Bronchial epithelial cell (primary cell): ENCODE measurements around the gene ZMYND10. TPM values are rescaled to one million over a fixed set of nuclear protein-coding genes. Genes with fewer than 3 reads are reported as not detected.
A peak's percentile ranks its signal among the peaks of the same experiment; 100 is the strongest.

Experiments
- DNase-seq: peaks from one replicate; pipeline ENCODE4 v3.0.0-alpha.2; 2010; ENCODE audit warnings: low read depth
- FAIRE-seq: peaks from 2 replicates; lab custom pipeline; 2011; peaks lifted over from hg19 to GRCh38; lab: Jason Lieb, UNC
- H3K27me3 ChIP-seq: 2 replicates; pipeline ENCODE4 v1.5.1; 2011; ENCODE audit warnings: low read length; ENCODE audit not compliant: control insufficient read depth, insufficient read depth
- H3K36me3 ChIP-seq: 2 replicates; pipeline ENCODE4 v1.5.1; 2011; ENCODE audit warnings: low read length; ENCODE audit not compliant: control insufficient read depth, insufficient read depth
- H3K4me3 ChIP-seq: 2 replicates; pipeline ENCODE4 v1.5.1; 2011; ENCODE audit warnings: mild to moderate bottlenecking, low read depth, low read length, control low read depth
- total RNA-seq: library from RNA; depleted of rRNA; stranded (reverse); fragments of >200 nt; gene quantifications from 2 replicates; pipeline ENCODE4 v1.2.1, GENCODE V29; 2014
- TF ChIP-seq, protein P1 (sequence below): IDR thresholded peaks from 2 replicates; pipeline ENCODE4 v1.5.1; 2011; ENCODE audit warnings: mild to moderate bottlenecking, moderate library complexity, low read length, control low read depth, inconsistent platforms; ENCODE audit not compliant: insufficient read depth, severe bottlenecking

The ZMYND10 gene
- total RNA-seq, 1 donor from 2014 or later = 0.53 TPM

DNA sequence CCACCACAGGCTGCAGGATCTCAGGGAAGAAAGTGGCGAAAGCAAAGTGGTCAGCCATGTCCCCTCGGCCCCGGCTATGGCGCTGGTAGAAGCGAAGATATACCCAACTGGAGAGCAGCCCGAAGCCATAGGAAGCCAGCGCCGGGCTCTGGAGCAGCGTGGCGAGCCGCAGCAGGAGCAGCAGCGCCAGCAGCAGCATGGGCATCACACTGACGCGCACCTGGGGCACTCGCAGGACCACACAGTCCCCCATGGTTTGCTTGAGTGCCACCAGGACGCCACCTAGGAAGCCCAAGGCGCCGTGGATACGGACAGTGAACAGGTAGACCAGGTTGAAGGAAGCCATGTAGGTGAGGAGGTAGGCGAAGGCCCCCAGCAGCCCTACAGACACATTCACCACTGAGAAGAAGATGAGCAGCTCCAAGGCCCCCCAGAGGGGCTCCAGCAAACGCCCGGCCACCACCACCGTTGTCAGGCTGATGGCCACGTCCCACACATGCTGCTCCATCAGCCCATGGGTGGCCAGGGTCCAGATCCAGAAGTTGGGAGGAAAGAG lies 12.9 kb upstream of the ZMYND10 start:
- peaks cover 22% of the 10 kb centered on the region for H3K36me3 ChIP-seq
- DNase-seq (no peak), FAIRE-seq (no peak)
- TF ChIP-seq, protein P1, sequence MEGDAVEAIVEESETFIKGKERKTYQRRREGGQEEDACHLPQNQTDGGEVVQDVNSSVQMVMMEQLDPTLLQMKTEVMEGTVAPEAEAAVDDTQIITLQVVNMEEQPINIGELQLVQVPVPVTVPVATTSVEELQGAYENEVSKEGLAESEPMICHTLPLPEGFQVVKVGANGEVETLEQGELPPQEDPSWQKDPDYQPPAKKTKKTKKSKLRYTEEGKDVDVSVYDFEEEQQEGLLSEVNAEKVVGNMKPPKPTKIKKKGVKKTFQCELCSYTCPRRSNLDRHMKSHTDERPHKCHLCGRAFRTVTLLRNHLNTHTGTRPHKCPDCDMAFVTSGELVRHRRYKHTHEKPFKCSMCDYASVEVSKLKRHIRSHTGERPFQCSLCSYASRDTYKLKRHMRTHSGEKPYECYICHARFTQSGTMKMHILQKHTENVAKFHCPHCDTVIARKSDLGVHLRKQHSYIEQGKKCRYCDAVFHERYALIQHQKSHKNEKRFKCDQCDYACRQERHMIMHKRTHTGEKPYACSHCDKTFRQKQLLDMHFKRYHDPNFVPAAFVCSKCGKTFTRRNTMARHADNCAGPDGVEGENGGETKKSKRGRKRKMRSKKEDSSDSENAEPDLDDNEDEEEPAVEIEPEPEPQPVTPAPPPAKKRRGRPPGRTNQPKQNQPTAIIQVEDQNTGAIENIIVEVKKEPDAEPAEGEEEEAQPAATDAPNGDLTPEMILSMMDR = no peak
- H3K4me3 ChIP-seq = peak overlapping the region; percentile 71
- H3K27me3 ChIP-seq = no peaks in the 10 kb centered on the region

DNA sequence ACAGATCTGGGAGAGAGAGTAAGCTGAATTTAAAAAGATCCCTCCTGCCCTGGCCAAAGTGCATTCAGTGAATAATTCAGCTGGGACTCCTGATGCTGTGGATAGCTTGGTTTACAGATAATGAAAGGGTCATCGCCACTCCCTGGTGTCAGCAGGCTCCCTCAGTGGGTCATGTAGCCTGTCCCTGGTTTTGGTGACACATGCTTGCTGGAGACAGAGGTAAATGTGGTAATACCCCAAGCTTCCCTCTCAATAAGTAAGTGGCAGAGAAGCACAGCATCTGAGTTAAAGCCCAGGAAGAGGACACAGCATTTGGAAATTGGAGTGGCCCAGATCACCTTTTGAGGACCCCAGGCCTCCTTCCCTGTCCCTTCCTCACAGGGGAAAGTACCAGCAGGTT lies 11.9 kb upstream of the ZMYND10 start:
- TF ChIP-seq, protein P1 = no peak
- H3K27me3 ChIP-seq = no peaks in the 10 kb centered on the region
- peaks cover 24% of the 10 kb centered on the region for H3K36me3 ChIP-seq
- peak overlapping the region; percentile 71 for H3K4me3 ChIP-seq
- FAIRE-seq (no peak), DNase-seq (no peak)

DNA sequence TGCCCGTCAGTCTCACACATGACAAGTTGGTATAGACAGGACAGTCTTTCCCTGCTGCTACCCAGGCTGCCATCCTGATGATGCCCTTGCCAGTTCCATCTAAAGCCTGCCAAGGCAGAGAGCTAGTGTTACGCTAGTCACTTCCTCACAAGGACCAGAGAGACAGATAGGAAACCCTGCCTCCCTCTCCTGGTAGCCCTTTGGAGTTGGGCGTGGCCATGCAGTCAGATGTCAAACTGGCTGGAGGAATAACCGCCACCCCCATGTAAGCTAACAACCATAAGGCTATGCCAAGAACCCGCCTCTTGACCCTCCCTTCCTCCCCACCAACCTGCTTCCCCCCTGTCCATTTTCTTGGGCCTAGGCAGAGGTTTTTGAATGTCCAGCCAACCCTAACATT lies 11.0 kb upstream of the ZMYND10 start:
- no peak for FAIRE-seq
- Histone ChIP-seq H3K27me3 (no peaks in the 10 kb centered on the region), H3K36me3 (peaks cover 25% of the 10 kb centered on the region), H3K4me3 (no peak overlapping the region)
- DNase-seq = peak; percentile 44
- TF ChIP-seq, protein P1 = no peak

DNA sequence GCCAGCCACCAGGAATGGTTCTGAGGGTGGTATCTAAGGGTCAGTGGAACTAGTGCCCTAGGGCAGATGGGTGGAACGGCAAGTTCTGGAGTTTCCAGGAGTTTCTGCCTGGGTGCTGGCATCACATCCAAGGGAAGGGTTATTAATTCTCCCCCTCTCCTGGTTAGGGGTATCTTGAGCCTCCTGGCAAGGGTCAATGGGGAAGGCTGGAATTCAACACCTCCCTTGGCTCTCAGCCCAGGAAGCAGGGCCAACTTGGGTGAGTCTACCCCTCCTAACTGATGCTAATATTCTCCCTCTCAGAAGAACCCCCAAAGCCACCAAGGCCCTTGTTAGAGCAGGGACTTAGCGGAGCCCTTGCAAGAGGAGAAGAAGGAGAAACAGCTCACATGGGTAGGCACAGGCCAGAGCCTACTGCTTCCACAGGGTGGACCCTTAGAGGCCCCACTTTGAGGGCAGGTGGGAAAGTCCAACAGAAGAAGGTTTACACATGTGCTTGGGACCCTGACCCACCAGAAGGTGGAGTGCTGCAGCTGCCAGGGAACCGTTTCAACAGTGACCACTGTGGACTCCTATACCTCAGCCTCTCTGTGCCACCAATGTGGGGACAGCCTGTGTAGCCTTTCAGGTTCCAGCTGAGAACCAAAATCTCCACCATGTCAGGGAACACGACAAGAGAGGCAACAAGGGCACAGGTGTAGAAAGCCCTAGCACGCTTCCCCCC lies 10.5 kb upstream of the ZMYND10 start:
- no peak overlapping the region for H3K4me3 ChIP-seq
- no peak for FAIRE-seq
- DNase-seq = no peak
- H3K36me3 ChIP-seq = peaks cover 25% of the 10 kb centered on the region
- TF ChIP-seq, protein P1 = no peak
- H3K27me3 ChIP-seq = no peaks in the 10 kb centered on the region

DNA sequence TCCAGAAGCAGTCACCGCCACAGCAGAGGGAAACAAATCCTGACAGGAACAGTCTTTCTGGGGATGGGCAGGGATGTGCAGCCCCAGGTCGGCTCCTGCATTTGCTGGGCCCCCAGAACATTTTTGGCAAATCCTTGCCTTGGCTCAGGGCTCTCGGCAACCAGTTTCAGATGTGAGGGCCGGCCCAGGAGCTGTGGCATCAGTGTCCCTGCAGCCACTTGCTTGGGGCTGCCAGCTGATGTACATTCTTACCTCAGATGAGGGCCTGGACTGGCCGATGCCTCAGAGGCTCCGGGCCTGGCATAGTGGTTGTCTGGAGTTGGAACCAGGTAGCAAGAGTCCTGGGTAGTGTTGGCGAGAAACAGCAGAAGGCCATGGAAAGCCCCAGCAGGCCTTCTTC lies 9.3 kb upstream of the ZMYND10 start:
- DNase-seq (no peak), FAIRE-seq (no peak)
- Histone ChIP-seq H3K36me3 (peaks cover 25% of the 10 kb centered on the region), H3K27me3 (no peaks in the 10 kb centered on the region), H3K4me3 (no peak overlapping the region)
- TF ChIP-seq, protein P1 = no peak
